ENCODE measurements around the gene EPC1.

GRCh38 chr10:32346551-32347362, at the start of gene EPC1:
- TF ChIP-seq POLR2AphosphoS5 (IDR thresholded peaks at IDR 0.05; ENCODE audit: low read depth, low read length) = peak; percentile 97
- TF ChIP-seq SPI1 (IDR thresholded peaks at IDR 0.05; ENCODE audit: low read depth, low read length) = no peak

All from GM12891 (cell line).